Measurements from ENCODE around the gene SPATA3.

Gene SPATA3

DNA sequence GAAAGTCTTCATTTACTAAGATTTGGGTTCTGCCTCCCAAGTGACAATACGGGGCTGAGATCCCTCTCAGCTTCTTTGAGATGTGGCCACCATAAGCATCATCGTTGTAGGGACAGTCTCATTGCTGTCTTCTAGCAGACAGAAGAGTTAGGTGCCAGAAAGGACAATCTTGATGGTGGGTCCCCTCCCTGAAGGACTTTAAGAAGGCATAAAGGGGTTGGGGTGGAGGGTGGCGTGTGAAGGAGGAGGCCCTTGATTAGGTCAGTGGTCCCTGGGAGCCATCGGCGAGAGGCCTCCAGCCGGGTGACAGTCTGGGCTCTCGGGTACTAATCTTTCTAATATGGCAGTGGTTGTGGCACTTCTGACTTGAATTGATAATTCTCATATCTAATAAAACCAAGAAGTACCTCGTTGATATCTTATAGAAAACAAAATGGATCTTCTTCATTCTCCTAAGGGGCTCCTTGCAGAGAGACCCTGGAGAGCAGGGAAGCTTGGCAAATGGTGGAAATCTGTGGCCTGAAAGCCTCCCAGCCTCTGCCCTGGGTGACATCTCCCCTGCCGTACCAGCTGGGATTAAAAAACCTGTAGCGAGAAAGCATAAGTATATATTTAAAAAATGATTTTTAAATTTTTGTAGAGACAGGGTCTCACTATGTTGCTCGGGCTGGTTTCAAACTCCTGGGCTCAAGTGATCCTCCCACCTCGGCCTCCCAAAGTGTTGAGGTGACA lies 53.5 kb downstream of the SPATA3 start:
- DNase-seq (ENCODE audit: low read depth in 3 of 3), result no peak

DNA sequence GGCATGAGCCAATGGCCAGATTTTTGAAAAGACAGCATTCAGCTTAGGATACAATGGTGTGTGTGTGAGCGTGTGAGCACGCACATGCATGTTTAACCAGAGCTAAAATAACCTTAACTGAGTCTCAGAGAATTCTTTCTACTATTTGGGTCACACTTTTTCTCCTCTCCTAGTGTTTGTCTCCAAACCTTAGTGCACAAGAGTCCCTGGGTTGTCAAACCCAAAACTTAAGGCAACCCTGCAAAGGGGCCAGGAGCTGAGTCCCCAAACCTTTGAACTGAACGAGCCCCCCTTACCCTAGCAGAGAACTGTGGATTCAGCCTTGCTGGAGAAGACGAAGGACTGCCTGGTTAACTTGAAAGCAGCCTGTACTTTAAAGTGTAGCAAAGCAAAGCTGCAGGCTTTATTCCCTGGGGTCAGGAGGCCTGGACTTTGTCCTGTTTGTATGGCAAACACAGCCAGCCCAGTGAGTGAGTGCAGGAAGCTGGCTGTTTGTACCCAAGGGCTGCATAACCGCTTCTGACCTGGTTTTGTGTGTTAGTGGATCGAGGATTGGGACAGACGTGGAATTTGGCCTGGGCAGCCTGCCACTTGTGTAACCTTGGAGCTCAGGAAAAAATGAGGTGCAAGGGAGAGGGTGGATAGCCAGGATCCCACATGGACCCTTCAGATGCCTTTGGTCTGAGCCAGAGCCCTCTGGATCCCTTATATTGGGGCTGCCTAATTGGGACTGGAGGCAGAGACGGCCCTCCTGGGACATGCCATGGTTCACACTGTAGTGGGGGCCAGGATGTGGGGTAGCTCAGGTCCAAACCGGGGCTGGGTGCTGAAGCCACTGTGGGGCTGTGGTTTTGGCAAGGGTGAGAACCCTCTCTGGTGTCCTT lies 54.3 kb downstream of the SPATA3 start:
- DNase-seq (ENCODE audit: low read depth in 3 of 3), result no peak

DNA sequence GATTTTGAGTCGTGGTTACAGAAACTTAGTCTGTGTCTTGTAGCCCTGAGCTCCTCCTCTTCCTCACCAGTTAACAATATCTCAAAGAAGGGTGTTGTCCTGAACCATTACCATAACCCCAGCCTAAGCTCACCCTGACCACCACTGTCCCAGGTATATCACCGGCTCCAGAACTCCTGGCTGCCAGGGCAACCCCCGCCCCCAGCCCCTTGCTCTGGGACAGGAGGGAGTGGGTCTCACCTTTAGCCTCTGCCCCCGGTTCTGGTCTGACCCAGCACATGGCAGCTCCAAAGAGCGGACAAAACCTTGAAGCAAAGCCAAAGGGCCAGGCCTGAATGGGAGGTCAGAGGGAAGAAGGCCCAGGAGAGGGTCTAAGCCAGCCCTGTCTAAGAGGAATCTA lies 55.2 kb downstream of the SPATA3 start:
- no peak for DNase-seq (ENCODE audit: low read depth in 3 of 3)

DNA sequence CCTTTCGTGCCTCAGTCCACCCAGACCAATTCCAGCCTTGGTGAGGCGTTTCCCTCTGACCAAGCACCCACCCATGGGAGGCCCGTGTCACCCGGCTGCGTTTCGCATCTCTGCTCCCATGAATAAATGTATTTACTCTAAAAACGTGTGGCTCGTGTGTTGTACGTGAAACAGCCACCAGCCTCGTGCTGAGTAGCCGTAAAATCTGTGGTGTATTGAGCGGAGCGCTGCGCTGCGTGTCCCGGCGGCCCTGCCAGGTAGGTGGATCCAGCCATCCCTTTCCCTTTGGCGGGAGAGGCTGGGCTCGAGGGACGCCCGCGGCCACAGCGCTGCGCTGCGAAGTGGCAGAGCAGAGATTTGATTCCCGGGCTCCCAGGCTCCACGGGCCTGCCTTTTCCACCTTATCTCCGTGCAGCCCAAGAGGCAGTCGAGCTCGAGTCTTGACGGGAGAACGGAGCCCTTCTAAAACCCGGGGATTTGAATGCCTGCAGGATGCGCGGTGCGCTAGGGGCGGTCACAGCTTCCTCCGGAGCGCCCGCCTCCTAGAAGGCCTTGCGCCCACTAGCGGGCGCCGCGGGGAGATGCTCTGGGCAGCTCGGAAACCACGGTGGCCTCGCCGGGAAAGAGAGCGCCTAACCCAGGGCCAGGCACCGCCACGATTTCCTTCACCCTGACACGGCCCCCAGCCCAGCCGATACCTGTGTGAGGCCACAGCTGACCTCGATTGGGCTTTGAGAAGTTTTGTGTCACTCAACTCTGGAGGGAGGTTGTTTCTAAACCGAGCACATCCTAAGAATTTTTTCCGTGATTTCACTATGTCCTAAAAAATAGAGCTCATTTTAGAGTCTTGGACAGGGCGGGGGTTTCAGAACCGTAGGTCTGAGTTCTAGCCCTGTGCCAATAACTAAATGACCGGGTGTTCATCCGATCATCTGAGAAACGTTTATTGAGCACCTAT lies 56.9 kb downstream of the SPATA3 start:
- DNase-seq (ENCODE audit: low read depth in 3 of 3), result peak; percentile 71 to 83 (median 75)

DNA sequence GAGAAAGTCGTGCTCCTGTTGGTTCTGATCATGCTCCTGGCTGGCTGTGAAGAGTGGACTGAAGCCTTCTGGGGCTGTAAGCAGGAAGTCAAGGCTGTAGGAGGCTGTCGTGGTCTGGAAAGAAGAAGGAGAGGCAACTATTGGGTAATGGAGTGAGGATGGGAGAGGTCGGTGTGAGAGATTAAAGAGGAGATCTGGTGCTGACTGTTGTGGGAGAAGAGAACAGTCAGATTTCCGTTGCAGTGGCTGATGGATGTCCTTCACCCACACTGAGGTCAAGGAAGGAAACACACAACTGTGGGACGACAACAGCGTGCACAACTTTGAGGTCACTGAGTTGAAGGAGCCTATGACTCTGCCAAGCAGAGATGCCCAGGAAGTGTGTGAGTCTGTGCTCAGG lies 57.9 kb downstream of the SPATA3 start:
- no peak for DNase-seq (ENCODE audit: low read depth in 3 of 3)

DNA sequence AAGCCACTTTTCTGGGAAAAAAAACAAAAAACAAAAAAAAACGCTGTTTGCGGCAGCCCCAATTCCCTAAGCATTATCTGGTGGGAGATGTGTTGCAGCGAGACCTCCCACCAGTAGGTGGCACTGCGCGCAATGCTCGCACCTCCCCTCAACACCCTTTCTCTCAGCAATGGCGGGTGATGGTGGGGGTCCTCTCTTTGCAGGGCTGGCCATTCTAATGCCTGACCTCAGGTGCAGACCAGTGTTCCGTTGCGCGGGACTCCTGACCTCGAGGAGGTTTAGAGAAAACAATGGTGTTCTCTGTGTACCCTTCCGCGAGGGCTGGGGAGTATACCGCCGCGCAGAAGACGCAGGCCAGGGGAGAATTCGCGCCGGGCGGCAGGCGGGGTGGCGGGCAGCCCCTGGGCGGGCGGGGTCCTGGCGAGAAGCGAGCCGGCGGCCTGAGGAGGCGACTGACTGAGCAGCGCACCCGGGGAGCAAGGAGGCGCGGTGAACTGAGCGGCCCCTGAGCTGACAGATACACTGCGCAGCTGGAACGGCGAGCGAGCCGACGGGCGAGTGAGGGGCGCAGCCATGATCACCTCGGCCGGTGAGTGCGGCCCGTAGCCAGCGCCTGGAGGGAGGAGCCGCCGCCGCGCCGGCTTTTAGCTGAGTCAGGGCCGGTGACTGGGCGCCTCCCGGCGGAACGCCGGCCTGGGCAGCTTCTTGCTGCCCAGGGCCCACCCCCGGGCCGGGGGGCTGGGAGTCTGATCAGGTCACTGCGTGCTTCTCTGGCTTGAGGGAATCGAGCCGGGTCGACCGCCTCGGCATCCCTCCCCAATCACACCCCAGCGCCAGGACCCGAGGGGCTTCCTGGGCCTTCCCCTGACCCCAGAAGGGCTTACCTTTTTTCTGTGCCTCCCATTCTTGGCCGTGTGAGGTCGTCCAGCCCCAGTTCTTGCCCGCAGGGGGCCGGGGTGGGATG lies 60.8 kb downstream of the SPATA3 start, which contains the start of gene PSMD1:
TSS of gene PSMD1 (plus strand) at position 415 of the 964 bp plus-strand sequence. CDS start at position 574, 159 bp downstream.
- DNase-seq (ENCODE audit: low read depth in 3 of 3), result peak; percentile 86 to 91 (median 90)

DNA sequence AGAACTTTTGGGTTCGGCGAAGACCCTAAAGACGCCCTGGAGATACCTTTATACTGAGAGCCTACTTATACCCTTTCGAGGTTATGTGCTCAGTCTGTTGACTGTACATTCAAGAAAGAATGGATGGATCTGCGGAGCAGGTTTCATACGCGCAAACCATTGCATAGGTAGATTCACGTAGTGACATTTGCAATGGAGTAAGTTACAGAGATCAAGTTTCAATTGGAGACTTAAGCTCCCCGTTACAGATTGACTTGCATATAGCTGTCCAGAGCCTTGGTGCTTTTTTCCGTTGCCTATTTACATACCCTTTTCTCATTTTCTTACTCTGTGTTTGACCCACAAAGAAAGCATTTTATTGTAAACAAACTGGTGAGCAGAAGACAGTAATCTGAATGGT lies 61.7 kb downstream of the SPATA3 start:
- DNase-seq (ENCODE audit: low read depth in 3 of 3), result no peak
